ENCODE data around the gene OSBPL10.
"Not testable (repeated sequence)": the region's sequence is repeated elsewhere in the genome, so short reads cannot be mapped to it uniquely, and the experiment has no call there.

Gene OSBPL10

GRCh38 chr3:31879365-31879764 is 101.7 kb downstream of the OSBPL10 start:
- ChIA-PET POLR2A (no interaction called here), CTCF (no interaction called here)
- TF ChIP-seq TARDBP (IDR thresholded peaks at IDR 0.05) (no peak), SP1 (IDR thresholded peaks at IDR 0.05) (no peak), FOXA1 (IDR thresholded peaks at IDR 0.05) (no peak), BHLHE40 (IDR thresholded peaks at IDR 0.05; ENCODE audit: borderline replicate concordance) (no peak), ZNF384 (IDR thresholded peaks at IDR 0.05) (no peak), FOXM1 (IDR thresholded peaks at IDR 0.05; ENCODE audit: borderline replicate concordance) (no peak), FOXK2 (IDR thresholded peaks at IDR 0.05) (no peak)
- no peak for DNase-seq (ENCODE audit: extremely low spot score)

DNA sequence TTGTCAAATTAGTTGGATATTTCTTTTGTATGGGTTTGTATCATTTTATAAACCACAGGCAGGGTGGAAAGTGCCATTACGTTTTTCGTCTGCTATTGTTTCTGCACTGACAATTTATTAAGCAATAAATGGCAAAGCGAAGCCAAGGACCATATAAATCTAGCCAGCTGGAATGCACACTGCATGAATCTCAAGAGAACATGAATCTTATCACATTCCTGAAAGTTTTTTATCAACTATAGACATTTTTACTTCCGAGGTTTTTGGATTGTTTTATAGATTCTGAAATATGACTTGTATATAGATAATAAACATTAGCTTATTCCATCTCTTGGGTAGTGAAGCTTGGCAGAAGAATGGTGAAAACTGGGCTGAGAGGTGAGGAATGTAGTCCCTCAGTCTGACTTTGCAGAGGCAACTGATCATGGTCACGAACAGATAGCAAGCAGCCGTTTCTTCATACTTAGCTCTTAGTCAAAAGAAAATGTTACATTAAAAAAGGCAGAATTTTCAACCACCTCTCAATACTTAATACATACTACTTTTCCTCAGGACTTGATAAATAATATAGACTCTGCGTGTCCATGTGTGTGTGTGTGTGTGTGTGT is 102.7 kb downstream of the OSBPL10 start:
- POLR2A ChIA-PET = no interaction called here
- TF ChIP-seq SP1 (IDR thresholded peaks at IDR 0.05) (no peak), SUZ12 (IDR thresholded peaks at IDR 0.05) (no peak), HDGF (IDR thresholded peaks at IDR 0.05; ENCODE audit: borderline replicate concordance) (no peak), ELF4 (IDR thresholded peaks at IDR 0.05) (no peak), BHLHE40 (IDR thresholded peaks at IDR 0.05; ENCODE audit: borderline replicate concordance) (no peak), FOXM1 (IDR thresholded peaks at IDR 0.05; ENCODE audit: borderline replicate concordance) (no peak), NFRKB (IDR thresholded peaks at IDR 0.05) (no peak), ZNF384 (IDR thresholded peaks at IDR 0.05) (no peak), FOXK2 (IDR thresholded peaks at IDR 0.05) (no peak), CTBP1 (IDR thresholded peaks at IDR 0.05; ENCODE audit: borderline replicate concordance) (no peak), ARNT (IDR thresholded peaks at IDR 0.05) (no peak)
- CTCF ChIA-PET = no interaction called here
- DNase-seq (ENCODE audit: extremely low spot score) = no peak

- ChIA-PET CTCF (interaction anchor here (0.6 kb wide), 1 partner anchor 330 kb away, joined by 3 read pairs; no protein-coding TSS in a partner anchor), POLR2A (no interaction called here)
- no peak for DNase-seq (ENCODE audit: extremely low spot score)
- TF ChIP-seq SP1 (IDR thresholded peaks at IDR 0.05) (no peak), ZNF384 (IDR thresholded peaks at IDR 0.05) (no peak), L3MBTL2 (conservative IDR thresholded peaks at IDR 0.05) (no peak), BHLHE40 (IDR thresholded peaks at IDR 0.05; ENCODE audit: borderline replicate concordance) (no peak), NFRKB (IDR thresholded peaks at IDR 0.05) (no peak), FOXM1 (IDR thresholded peaks at IDR 0.05; ENCODE audit: borderline replicate concordance) (no peak), SUZ12 (IDR thresholded peaks at IDR 0.05) (no peak), HDGF (IDR thresholded peaks at IDR 0.05; ENCODE audit: borderline replicate concordance) (no peak), LEF1 (IDR thresholded peaks at IDR 0.05; ENCODE audit: borderline replicate concordance) (no peak), FOXA1 (IDR thresholded peaks at IDR 0.05) (no peak), TARDBP (IDR thresholded peaks at IDR 0.05) (no peak), PKNOX1 (IDR thresholded peaks at IDR 0.05) (no peak), FOXK2 (IDR thresholded peaks at IDR 0.05) (no peak), ELF4 (IDR thresholded peaks at IDR 0.05) (no peak), CTBP1 (IDR thresholded peaks at IDR 0.05; ENCODE audit: borderline replicate concordance) (no peak), ARNT (IDR thresholded peaks at IDR 0.05) (no peak)
Observed at GRCh38 chr3:31876331-31876730, 104.7 kb downstream of the OSBPL10 start.

DNA sequence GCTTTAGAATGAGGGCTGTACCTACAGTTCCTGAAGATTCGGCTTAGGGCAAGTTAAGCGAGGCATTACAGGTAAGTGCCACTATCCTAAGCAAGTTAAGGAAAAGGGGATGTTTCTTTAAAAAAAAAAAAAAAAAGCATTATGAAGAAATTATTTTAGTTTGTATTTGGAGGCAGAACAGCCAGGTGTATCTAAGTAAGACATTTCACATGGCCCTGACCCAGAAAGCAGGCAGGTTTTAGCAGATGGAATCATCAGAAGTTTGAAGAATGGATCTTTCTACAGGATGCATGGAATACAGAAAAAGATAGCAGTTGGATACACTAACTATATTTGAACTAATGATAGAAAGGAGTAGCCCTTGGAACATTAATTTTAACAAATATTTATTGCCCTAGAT is 105.6 kb downstream of the OSBPL10 start:
- POLR2A ChIA-PET = no interaction called here
- TF ChIP-seq FOXM1 (IDR thresholded peaks at IDR 0.05; ENCODE audit: borderline replicate concordance) (no peak), ARNT (IDR thresholded peaks at IDR 0.05) (no peak), TARDBP (IDR thresholded peaks at IDR 0.05) (no peak), LEF1 (IDR thresholded peaks at IDR 0.05; ENCODE audit: borderline replicate concordance) (no peak), FOXA1 (IDR thresholded peaks at IDR 0.05) (no peak), CTBP1 (IDR thresholded peaks at IDR 0.05; ENCODE audit: borderline replicate concordance) (no peak), BHLHE40 (IDR thresholded peaks at IDR 0.05; ENCODE audit: borderline replicate concordance) (no peak), FOXK2 (IDR thresholded peaks at IDR 0.05) (no peak)
- no peak for DNase-seq (ENCODE audit: extremely low spot score)
- CTCF ChIA-PET = no interaction called here

GRCh38 chr3:31873254-31873820 is 107.7 kb downstream of the OSBPL10 start:
- TF ChIP-seq PKNOX1 (IDR thresholded peaks at IDR 0.05) = no peak
- TF ChIP-seq CTBP1 (IDR thresholded peaks at IDR 0.05; ENCODE audit: borderline replicate concordance) = no peak
- TF ChIP-seq SP1 (IDR thresholded peaks at IDR 0.05) = no peak
- no peak for TF ChIP-seq ELF4 (IDR thresholded peaks at IDR 0.05)
- no peak for TF ChIP-seq LEF1 (IDR thresholded peaks at IDR 0.05; ENCODE audit: borderline replicate concordance)
- no peak for TF ChIP-seq ZNF384 (IDR thresholded peaks at IDR 0.05)
- TF ChIP-seq NFRKB (IDR thresholded peaks at IDR 0.05) = no peak
- no peak for TF ChIP-seq ARNT (IDR thresholded peaks at IDR 0.05)
- no peak for TF ChIP-seq FOXM1 (IDR thresholded peaks at IDR 0.05; ENCODE audit: borderline replicate concordance)
- no peak for TF ChIP-seq HDGF (IDR thresholded peaks at IDR 0.05; ENCODE audit: borderline replicate concordance)
- no peak for TF ChIP-seq SUZ12 (IDR thresholded peaks at IDR 0.05)
- no peak for TF ChIP-seq FOXA1 (IDR thresholded peaks at IDR 0.05)
- TF ChIP-seq L3MBTL2 (conservative IDR thresholded peaks at IDR 0.05) = no peak
- TF ChIP-seq BHLHE40 (IDR thresholded peaks at IDR 0.05; ENCODE audit: borderline replicate concordance) = no peak
- no peak for TF ChIP-seq TARDBP (IDR thresholded peaks at IDR 0.05)
- TF ChIP-seq FOXK2 (IDR thresholded peaks at IDR 0.05) = no peak
- POLR2A ChIA-PET = no interaction called here
- CTCF ChIA-PET = no interaction called here
- DNase-seq (ENCODE audit: extremely low spot score) = no peak

DNA sequence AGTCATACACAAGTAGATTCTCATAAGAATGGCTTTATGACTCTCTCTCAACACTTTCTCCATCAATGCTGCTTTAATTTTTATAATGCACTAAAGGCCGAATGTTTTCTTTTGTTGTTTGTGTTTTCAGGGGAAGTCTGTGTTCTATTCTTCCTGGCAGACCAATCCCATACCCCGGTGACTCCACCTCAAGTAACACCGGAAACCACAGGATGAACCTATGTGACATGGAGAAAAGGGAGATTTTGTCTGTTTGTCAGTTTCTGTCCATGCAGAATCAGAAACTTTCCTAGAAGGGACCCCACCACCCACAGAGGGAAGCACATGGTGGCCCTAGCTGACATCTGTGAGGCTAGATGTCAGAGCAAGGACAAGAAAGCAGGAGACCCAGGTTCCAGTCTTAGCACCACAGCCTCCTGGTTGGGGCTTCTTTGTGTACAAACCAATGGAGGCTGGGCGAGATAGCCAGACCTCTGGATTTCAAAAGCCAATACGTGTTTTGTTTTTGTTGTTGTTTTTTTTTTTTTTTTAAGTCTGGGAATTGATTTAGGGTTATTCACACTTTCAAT is 109.0 kb downstream of the OSBPL10 start:
- TF ChIP-seq FOXA1 (IDR thresholded peaks at IDR 0.05) = no peak
- TF ChIP-seq LEF1 (IDR thresholded peaks at IDR 0.05; ENCODE audit: borderline replicate concordance) = no peak
- ChIA-PET CTCF (no interaction called here), POLR2A (no interaction called here)
- DNase-seq (ENCODE audit: extremely low spot score) = no peak

- POLR2A ChIA-PET; CTCF ChIA-PET; DNase-seq (ENCODE audit: extremely low spot score): not testable (repeated sequence)
Observed at GRCh38 chr3:31870111-31870510, 111.0 kb downstream of the OSBPL10 start.

Measured in HEK293T (cell line).